Measurements from ENCODE around the gene P3H4. TPM values are rescaled to one million over a fixed set of nuclear protein-coding genes. Genes with fewer than 3 reads are reported as not detected.
"Not testable (repeated sequence)": the region's sequence is repeated elsewhere in the genome, so short reads cannot be mapped to it uniquely, and the experiment has no call there.

Gene P3H4
- total RNA-seq, 2 experiments from 2014 or later: 2.1 to 3.0 TPM

GRCh38 chr17:41777574-41778188 lies 34.1 kb downstream of the P3H4 start:
- no peaks in the 10 kb centered on the region for H3K4me1 Mint-ChIP-seq
- no peaks in the 10 kb centered on the region for H3K36me3 Mint-ChIP-seq
- peaks cover 13% of the 10 kb centered on the region for H3K27me3 Mint-ChIP-seq
- ATAC-seq: no peak
- CTCF ChIA-PET: interaction anchor here (1.0 to 1.8 kb wide), 2 partner anchors 9 to 20 kb away, joined by 3 to 5 read pairs; partner anchors contain the start of gene JUP
- H3K4me3 Mint-ChIP-seq: no peak overlapping the region
- DNase-seq: no peak
- no peaks in the 10 kb centered on the region for H3K9me3 Mint-ChIP-seq (ENCODE audit: low read depth)
- no peak overlapping the region for H3K27ac Mint-ChIP-seq

DNA sequence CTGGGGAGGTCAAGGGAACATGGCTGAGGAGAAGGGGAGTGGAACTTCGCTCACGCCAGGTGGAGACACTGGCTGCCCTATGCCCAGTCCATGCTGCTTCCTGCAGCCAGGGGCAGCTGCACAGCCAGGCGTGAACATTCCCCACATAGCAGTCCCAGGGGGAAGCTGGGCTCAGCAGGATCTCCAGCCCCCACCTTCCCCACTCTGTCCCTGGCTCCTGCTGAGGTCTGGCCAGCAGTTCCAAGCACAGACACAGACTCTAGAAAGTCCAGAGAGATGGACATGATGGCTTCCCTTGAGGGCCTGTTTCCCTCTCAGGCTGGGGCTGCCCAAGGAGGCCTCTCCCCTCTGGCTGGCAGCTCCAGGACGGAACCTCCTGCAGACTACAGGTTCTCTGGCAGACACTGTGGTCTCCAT lies 34.6 kb downstream of the P3H4 start:
- Mint-ChIP-seq H3K27me3 (peaks cover 8% of the 10 kb centered on the region), H3K36me3 (no peaks in the 10 kb centered on the region), H3K4me1 (no peaks in the 10 kb centered on the region), H3K27ac (no peak overlapping the region), H3K9me3 (ENCODE audit: low read depth) (no peaks in the 10 kb centered on the region), H3K4me3 (no peak overlapping the region)
- DNase-seq: no peak
- no peak for ATAC-seq
- CTCF ChIA-PET: interaction anchor here (1.0 to 1.8 kb wide), 2 partner anchors 9 to 21 kb away, joined by 3 to 5 read pairs; partner anchors contain the start of gene JUP

- DNase-seq; H3K4me1 Mint-ChIP-seq; H3K4me3 Mint-ChIP-seq; ATAC-seq; H3K9me3 Mint-ChIP-seq (ENCODE audit: low read depth); H3K27ac Mint-ChIP-seq; CTCF ChIA-PET; H3K27me3 Mint-ChIP-seq; H3K36me3 Mint-ChIP-seq: not testable (repeated sequence)
Measured at GRCh38 chr17:41776262-41776900, 35.4 kb downstream of the P3H4 start.

DNA sequence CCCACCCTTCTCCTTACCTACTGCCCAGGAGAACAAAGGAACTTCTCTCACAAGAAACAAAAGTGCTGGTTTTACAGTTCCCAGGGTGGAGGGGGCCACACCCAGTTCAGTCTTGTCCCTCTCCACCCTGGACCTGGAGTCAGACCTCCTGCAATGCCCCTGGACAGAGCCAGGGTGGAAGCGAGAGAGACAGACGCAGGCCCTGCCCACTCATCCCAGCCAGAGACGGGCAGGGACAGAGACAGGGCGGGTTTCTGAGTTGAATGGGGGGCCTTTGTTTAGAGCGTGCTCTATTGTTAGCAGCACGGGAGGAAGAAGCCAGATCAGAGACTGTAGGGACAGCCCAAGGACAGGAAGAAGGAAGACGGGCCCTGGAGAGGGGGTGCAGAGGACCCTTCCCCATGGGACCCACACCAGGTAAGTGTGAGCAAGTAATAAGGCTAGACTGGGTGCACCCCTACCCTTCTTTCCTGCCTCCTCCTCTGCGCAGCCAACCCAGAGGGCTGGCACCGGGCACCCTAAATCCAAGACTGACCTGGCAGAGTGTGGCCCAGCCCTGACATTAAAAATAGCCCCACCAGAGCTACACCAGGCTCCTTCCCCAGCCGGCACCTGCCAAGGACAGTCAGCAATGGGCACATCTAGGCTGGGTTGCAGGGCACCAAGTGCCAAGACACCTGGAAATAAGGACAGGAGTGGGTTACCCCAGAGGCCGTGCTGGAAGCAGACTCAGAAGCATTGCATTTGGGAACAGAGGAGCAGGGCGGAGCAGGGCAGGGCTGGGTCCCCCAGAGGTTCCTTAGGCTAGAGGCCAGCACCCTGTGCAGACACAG lies 36.1 kb downstream of the P3H4 start:
- no peak overlapping the region for H3K4me3 Mint-ChIP-seq
- DNase-seq: no peak
- no peaks in the 10 kb centered on the region for H3K9me3 Mint-ChIP-seq (ENCODE audit: low read depth)
- no peak overlapping the region for H3K27ac Mint-ChIP-seq
- ATAC-seq: no peak
- no peaks in the 10 kb centered on the region for H3K36me3 Mint-ChIP-seq
- peaks cover 2% of the 10 kb centered on the region for H3K27me3 Mint-ChIP-seq
- CTCF ChIA-PET: no interaction called here
- no peaks in the 10 kb centered on the region for H3K4me1 Mint-ChIP-seq

DNA sequence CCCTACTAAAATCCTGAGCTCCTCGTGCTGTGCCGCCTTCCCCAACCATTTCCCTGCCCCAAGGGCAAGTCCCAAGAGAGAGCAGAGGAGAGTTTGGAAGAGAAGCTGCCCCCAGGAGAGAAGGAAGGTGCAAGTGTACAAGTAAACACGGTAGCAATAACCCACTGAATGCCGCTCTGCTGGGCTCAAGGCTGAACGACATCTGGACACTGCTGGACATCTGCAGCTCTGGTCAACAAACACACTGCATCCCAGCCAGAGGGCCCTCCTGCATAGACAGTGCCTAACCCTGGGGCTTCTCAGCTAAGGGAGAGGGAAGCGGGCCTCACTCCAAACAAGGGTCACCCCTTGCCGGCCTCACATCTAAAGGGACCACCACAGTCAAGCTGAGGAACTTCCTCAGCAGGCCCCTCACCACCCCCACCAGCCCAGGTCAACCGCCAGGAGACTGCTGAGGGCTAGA lies 38.0 kb downstream of the P3H4 start:
- CTCF ChIA-PET: no interaction called here
- DNase-seq: no peak
- Mint-ChIP-seq H3K4me1 (no peaks in the 10 kb centered on the region), H3K9me3 (ENCODE audit: low read depth) (no peaks in the 10 kb centered on the region), H3K27me3 (peaks cover 2% of the 10 kb centered on the region), H3K4me3 (no peak overlapping the region), H3K36me3 (no peaks in the 10 kb centered on the region), H3K27ac (no peak overlapping the region)
- ATAC-seq: no peak

- H3K4me1 Mint-ChIP-seq: no peaks in the 10 kb centered on the region
- H3K27ac Mint-ChIP-seq: no peak overlapping the region
- CTCF ChIA-PET: interaction anchor here (0.6 kb wide), 1 partner anchor 95 kb away, joined by 3 read pairs; no protein-coding TSS in a partner anchor
- DNase-seq (no peak), ATAC-seq (no peak)
- H3K27me3 Mint-ChIP-seq: peaks cover 2% of the 10 kb centered on the region
- no peak overlapping the region for H3K4me3 Mint-ChIP-seq
- no peaks in the 10 kb centered on the region for H3K36me3 Mint-ChIP-seq
- no peaks in the 10 kb centered on the region for H3K9me3 Mint-ChIP-seq (ENCODE audit: low read depth)
Measured at GRCh38 chr17:41773190-41773588, 38.6 kb downstream of the P3H4 start.

GRCh38 chr17:41772586-41773189 lies 39.1 kb downstream of the P3H4 start:
- no peak for ATAC-seq
- Mint-ChIP-seq H3K4me3 (no peak overlapping the region), H3K36me3 (no peaks in the 10 kb centered on the region), H3K27me3 (peaks cover 2% of the 10 kb centered on the region), H3K27ac (no peak overlapping the region), H3K9me3 (ENCODE audit: low read depth) (no peaks in the 10 kb centered on the region), H3K4me1 (no peaks in the 10 kb centered on the region)
- DNase-seq: no peak
- CTCF ChIA-PET: interaction anchor here (0.6 to 1.0 kb wide), 2 partner anchors 29 to 96 kb away, joined by 3 read pairs; no protein-coding TSS in a partner anchor

- CTCF ChIA-PET: interaction anchor here (1.0 kb wide), 1 partner anchor 29 kb away, joined by 3 read pairs; no protein-coding TSS in a partner anchor
- DNase-seq (no peak), ATAC-seq (no peak)
- H3K27ac Mint-ChIP-seq: no peak overlapping the region
- H3K4me3 Mint-ChIP-seq: no peak overlapping the region
- peaks cover 2% of the 10 kb centered on the region for H3K27me3 Mint-ChIP-seq
- no peaks in the 10 kb centered on the region for H3K9me3 Mint-ChIP-seq (ENCODE audit: low read depth)
- no peaks in the 10 kb centered on the region for H3K36me3 Mint-ChIP-seq
- no peaks in the 10 kb centered on the region for H3K4me1 Mint-ChIP-seq
Measured at GRCh38 chr17:41772218-41772585, 39.5 kb downstream of the P3H4 start.

- ATAC-seq: no peak
- H3K27ac Mint-ChIP-seq: no peak overlapping the region
- no peak for DNase-seq
- no peaks in the 10 kb centered on the region for H3K36me3 Mint-ChIP-seq
- H3K27me3 Mint-ChIP-seq: peaks cover 2% of the 10 kb centered on the region
- CTCF ChIA-PET: interaction anchor here (1.0 kb wide), 1 partner anchor 30 kb away, joined by 3 read pairs; no protein-coding TSS in a partner anchor
- H3K9me3 Mint-ChIP-seq (ENCODE audit: low read depth): no peaks in the 10 kb centered on the region
- no peaks in the 10 kb centered on the region for H3K4me1 Mint-ChIP-seq
- no peak overlapping the region for H3K4me3 Mint-ChIP-seq
Measured at GRCh38 chr17:41771389-41772206, 40.2 kb downstream of the P3H4 start.

- Mint-ChIP-seq H3K36me3 (no peaks in the 10 kb centered on the region), H3K27ac (no peak overlapping the region), H3K27me3 (no peaks in the 10 kb centered on the region), H3K4me1 (no peaks in the 10 kb centered on the region), H3K4me3 (no peak overlapping the region), H3K9me3 (ENCODE audit: low read depth) (no peaks in the 10 kb centered on the region)
- ATAC-seq (no peak), DNase-seq (no peak)
- CTCF ChIA-PET: no interaction called here
Measured at GRCh38 chr17:41769985-41770384, 41.8 kb downstream of the P3H4 start.

DNA sequence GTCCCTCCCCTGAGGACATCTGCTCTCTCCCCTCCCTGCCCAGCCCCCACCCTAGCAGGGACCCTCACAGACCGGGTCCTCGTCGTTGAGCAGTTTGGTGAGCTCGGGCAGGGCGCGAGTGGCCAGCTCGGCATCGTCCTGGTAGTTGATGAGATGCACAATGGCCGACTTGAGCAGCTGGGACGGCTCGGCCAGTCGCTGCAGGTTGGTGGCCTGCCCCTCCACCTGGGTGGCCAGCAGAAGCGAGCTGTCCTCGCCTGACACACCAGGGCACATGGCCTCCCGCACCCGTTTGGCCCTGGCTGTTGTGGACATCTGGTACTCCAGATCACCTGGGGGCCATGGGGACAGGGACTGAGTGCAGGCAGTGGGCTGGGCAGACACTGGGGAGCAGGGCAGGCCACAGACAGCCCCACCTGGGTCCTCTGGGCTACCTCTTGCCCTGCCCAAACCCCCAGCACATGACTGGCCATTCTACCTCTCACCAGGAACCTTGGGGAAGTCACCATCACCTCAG lies 42.3 kb downstream of the P3H4 start:
- CTCF ChIA-PET: interaction anchor here (0.8 kb wide), 1 partner anchor 9 kb away, joined by 3 read pairs; no protein-coding TSS in a partner anchor
- H3K4me1 Mint-ChIP-seq: no peaks in the 10 kb centered on the region
- ATAC-seq (no peak), DNase-seq (no peak)
- H3K27me3 Mint-ChIP-seq: no peaks in the 10 kb centered on the region
- no peak overlapping the region for H3K27ac Mint-ChIP-seq
- H3K9me3 Mint-ChIP-seq (ENCODE audit: low read depth): no peaks in the 10 kb centered on the region
- H3K4me3 Mint-ChIP-seq: no peak overlapping the region
- H3K36me3 Mint-ChIP-seq: no peaks in the 10 kb centered on the region

GRCh38 chr17:41768682-41769288 lies 43.0 kb downstream of the P3H4 start:
- CTCF ChIA-PET: interaction anchor here (0.6 to 0.8 kb wide), 2 partner anchors 10 to 79 kb away, joined by 3 read pairs; no protein-coding TSS in a partner anchor
- Mint-ChIP-seq H3K4me3 (no peak overlapping the region), H3K4me1 (no peaks in the 10 kb centered on the region), H3K36me3 (no peaks in the 10 kb centered on the region), H3K9me3 (ENCODE audit: low read depth) (no peaks in the 10 kb centered on the region), H3K27me3 (no peaks in the 10 kb centered on the region), H3K27ac (no peak overlapping the region)
- DNase-seq: no peak
- ATAC-seq: no peak
